GM18499 (cell line): ENCODE measurements around the gene PPP6R3.

ENCODE experiments used
- ATAC-seq: cut with Tn5 transposase; IDR thresholded peaks from one replicate; pipeline ENCODE4 v1.9.1; 2021; ENCODE audit warnings: moderate number of reproducible peaks; ENCODE audit not compliant: insufficient read depth, unreplicated experiment

PPP6R3 gene

GRCh38 chr11:68460741-68461574 lies at the start of gene PPP6R3:
TSS of gene PPP6R3 (plus strand) at chr11:68460752. CDS start at chr11:68537665, 76,913 bp downstream.
- ATAC-seq: peak; percentile 3

DNA sequence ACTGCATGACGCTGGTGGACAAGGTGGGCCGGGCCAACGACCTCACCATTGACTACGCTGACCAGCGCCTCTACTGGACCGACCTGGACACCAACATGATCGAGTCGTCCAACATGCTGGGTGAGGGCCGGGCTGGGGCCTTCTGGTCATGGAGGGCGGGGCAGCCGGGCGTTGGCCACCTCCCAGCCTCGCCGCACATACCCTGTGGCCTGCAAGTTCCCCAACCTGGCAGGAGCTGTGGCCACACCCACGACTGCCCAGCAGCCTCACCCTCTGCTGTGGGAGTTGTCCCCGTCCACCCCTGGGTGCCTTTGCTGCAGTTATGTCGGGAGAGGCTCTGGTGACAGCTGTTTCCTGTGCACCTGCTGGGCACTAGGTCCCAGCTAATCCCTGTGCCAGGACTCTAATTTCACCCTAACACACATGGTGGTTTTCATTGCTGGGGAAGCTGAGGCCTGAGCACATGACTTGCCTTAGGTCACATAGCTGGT lies 49.0 kb upstream of the PPP6R3 start:
- no peak for ATAC-seq

DNA sequence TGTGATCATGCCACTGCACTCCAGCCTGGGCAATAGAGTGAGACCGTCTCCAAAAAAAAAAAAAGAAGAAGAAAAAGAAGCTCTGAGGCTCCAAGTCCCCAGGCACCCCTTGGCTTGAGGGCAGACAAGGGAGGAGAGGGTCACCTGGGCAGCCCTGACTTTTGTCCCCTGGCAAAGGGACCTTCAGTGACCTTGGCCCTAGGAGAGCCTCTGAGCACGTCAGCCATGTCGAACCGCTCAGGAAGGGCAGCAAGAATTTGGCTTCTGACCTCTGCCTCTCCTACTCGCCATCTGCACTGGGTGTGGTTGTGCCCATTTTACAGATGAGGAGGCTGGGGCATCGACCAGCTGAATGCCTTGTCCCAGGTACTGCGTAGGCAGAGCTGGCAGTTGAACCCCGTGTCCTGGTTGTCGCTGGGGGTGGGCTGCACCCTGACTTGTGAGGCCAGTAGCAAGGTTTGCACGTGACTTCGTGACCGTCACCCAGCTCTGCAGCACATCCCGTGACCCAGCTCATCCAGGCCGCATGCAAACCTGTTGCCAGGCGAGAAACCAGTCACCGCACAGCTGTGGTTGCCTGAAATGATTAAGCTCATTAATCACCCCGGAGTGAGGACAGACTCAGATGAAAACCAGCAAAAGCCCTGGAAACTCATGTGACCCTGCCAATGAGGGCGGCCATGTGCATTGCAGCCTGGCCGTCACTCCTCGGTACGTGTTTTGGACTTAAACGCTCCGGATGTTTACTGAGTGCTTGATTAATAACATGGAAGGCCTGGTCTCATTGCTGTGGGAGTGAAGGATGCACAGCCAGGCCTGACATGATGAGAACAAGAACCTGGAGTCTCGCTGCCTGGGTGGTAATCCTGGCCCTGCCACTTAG lies 47.7 kb upstream of the PPP6R3 start:
- ATAC-seq: peak; percentile 50

DNA sequence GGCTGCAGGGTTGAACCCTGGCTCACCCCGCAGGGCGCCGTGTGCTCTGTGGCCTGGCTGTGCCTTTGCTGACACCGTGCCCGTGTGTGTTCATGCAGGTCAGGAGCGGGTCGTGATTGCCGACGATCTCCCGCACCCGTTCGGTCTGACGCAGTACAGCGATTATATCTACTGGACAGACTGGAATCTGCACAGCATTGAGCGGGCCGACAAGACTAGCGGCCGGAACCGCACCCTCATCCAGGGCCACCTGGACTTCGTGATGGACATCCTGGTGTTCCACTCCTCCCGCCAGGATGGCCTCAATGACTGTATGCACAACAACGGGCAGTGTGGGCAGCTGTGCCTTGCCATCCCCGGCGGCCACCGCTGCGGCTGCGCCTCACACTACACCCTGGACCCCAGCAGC lies 47.0 kb upstream of the PPP6R3 start:
- ATAC-seq: no peak

GRCh38 chr11:68414496-68415221 lies 45.9 kb upstream of the PPP6R3 start:
- no peak for ATAC-seq

DNA sequence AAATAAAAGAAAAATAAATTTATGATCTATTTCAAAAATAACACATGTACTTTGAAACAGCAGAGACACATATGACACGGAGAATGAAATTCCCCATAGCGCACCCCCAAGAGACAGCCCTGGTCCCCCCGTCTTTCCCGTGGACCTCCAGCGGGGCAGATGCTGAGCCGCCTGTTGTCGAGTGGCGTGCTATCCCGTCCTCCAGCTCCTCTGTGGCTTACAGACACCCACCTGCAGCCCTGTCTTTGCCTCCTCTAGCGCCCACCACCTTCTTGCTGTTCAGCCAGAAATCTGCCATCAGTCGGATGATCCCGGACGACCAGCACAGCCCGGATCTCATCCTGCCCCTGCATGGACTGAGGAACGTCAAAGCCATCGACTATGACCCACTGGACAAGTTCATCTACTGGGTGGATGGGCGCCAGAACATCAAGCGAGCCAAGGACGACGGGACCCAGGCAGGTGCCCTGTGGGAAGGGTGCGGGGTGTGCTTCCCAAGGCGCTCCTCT lies 44.4 kb upstream of the PPP6R3 start:
- ATAC-seq: no peak

DNA sequence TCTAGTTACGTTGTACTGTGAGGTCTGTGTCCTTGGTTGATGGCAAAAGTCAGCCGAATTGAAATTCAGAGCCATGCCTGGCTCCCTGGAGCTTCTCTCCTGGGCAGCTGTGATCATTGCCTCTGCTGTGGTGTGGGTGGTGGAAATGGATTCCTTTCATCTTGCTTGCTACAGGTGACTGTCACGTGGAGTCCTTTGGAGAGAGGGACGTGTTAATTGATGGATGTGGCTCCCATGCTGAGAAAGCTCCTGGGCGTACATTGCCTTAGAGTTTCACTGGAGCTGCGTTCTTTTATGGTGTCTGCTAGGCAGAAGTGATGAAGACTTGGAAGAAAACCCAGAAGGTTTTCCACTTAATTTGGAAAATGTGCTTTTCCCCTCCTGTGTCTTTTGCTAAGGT lies 41.9 kb upstream of the PPP6R3 start:
- ATAC-seq: no peak

GRCh38 chr11:68420171-68420570 lies 40.4 kb upstream of the PPP6R3 start:
- ATAC-seq: no peak

DNA sequence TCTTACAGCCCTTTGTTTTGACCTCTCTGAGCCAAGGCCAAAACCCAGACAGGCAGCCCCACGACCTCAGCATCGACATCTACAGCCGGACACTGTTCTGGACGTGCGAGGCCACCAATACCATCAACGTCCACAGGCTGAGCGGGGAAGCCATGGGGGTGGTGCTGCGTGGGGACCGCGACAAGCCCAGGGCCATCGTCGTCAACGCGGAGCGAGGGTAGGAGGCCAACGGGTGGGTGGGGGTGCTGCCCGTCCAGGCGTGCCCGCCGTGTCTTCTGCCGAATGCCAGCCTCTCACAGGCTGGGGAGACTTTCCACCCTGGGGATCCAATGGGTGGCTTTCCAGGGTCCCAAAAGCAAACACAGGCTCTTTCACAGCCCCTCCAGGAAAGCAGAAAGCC lies 37.1 kb upstream of the PPP6R3 start:
- ATAC-seq: no peak

GRCh38 chr11:68424101-68424632 lies 36.4 kb upstream of the PPP6R3 start:
- ATAC-seq: no peak

DNA sequence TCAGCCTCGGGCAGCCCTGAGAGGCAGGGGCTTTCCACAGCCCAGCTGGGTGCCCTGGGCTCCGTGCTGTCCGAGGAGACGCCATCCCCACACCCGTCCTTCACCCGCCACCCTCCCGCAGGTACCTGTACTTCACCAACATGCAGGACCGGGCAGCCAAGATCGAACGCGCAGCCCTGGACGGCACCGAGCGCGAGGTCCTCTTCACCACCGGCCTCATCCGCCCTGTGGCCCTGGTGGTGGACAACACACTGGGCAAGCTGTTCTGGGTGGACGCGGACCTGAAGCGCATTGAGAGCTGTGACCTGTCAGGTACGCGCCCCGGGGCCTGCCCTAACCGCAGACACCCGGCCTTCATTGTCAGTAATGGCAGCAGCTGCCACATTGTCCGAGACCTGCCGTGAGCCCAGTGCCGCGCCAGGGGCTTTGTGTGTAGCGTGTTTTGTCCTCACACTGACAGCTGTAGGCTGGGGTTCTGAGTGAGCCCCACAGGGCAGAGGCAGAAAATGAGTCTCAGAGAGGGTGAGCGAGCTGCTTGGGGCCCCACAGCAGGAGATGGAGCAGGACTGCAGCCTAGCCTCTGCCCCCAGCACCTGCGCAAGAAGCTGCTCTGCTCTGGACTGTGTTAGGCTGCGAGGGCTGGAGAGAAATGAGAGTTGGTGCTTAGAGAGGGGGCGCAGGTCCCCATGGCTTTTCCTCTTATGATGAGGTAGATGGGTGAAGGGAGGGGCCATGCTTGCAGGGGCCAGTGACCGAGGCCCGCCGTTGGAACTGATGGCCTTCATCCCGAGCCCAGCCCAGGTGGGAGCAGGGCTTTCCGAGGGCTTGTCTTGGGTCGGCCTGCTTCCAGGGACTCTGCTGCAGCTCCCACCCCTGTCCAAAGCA lies 35.3 kb upstream of the PPP6R3 start:
- no peak for ATAC-seq

GRCh38 chr11:68425866-68426380 lies 34.6 kb upstream of the PPP6R3 start:
- no peak for ATAC-seq

DNA sequence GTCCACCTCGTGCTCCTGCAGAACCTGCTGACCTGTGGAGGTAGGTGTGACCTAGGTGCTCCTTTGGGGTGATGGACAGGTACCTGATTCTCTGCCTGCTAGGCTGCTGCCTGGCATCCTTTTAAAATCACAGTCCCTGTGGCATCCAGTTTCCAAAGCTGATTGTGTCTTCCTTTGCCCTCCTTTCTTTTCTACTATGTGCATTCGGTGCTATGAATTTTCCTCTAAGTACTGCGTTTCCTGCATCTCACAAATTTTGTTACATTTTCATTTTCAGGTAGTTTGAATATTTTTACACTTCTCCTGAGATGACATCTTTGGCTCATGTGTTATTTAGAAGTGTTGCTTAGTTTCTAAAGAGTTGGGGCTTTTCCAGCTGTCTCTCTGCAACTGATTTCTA lies 30.9 kb upstream of the PPP6R3 start:
- no peak for ATAC-seq

DNA sequence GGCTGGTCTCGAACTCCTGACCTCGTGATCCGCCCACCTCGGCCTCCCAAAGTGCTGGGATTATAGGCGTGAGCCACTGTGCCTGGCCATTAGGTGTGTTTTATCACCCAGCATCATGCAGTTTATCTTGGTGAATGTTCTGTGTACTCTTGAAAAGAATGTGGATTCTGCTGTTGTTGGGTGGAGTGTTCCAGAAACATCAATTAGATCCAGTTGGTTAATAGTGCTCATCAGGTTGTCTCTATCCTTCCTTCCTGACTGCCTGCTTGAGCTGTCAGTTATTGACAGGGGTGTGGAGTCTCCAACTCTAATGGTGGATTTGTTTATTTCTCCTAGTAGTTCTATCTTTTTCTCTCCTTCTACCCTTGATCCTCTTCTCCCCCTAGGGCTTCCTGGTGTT lies 30.2 kb upstream of the PPP6R3 start:
- ATAC-seq: no peak

GRCh38 chr11:68430801-68431200 lies 29.8 kb upstream of the PPP6R3 start:
- ATAC-seq: no peak

DNA sequence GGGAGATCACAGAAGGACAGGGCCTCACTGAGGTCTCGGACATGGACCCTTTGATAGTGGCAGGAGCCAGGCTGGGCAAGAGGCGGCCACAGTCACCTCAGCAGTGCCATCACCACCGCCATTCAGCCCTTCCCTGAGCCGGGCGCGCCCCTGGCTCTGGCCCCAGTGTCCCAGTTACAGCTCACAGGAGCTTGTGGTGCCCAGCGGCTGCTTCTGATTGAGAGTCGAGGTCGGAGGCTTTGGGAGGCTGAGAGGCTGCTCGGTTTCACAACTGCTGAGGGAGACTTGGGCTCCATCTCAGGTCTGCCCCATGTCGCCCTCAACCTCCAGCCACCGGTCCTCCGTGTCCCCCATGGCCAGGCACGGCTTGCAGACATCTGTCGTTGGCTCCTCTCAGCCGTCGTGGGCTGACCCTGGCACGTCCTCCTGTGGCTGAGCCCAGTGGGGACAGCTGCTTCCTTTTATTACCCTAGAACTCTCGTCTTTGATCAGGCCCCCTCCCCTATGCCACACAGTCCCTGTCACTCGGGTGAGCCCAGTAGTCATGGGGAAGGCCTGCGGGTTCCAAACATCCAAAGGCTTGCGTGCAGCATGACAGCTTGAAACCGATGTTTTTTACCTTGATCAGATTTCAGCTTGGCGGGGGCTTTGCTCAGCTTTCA lies 28.4 kb upstream of the PPP6R3 start:
- ATAC-seq: no peak

DNA sequence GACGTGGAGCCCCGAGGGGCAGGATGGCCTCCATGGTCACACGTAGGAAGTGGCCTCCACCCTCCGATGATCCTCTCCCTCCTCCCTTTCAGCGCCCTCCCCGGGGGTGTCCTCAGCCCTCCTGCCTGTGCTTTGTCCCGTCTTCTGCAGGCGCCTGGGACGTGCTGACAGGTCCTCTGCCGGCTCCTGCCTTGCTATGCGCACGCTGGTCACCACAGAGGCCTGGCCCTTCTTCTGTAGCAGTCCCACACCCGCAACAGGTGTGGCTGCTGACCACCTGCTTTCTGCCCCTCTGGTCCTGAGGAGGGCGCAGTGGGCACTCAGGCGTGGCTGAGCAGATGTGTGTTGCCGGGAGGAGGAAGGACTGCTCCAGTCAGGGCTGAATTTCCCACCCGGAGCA lies 27.7 kb upstream of the PPP6R3 start:
- ATAC-seq: no peak

DNA sequence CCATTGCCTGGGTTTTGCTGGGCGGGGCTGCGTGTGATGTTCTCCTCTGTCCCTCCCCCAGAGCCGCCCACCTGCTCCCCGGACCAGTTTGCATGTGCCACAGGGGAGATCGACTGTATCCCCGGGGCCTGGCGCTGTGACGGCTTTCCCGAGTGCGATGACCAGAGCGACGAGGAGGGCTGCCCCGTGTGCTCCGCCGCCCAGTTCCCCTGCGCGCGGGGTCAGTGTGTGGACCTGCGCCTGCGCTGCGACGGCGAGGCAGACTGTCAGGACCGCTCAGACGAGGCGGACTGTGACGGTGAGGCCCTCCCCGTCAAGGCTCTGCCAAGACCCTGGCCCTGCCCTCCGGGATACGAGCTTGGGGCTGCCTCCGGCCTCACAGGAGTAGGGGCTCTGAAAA lies 27.0 kb upstream of the PPP6R3 start:
- no peak for ATAC-seq
